HepG2 (cell line): ENCODE measurements around the gene TSNAXIP1. TPM values are rescaled to one million over a fixed set of nuclear protein-coding genes. Genes with fewer than 3 reads are reported as not detected.
A peak's percentile ranks its signal among the peaks of the same experiment; 100 is the strongest.

Source experiments
- BRF2 ChIP-seq: sonication (generic); formaldehyde crosslinking; IDR thresholded peaks from 2 replicates; pipeline ENCODE4 v1.8.1; 2022; ENCODE audit warnings: mild to moderate bottlenecking, missing genetic modification reagents
- CENPBD1 ChIP-seq: sonication (generic); formaldehyde crosslinking; IDR thresholded peaks from 2 replicates; pipeline ENCODE4 v1.8.0; 2022; ENCODE audit warnings: missing genetic modification reagents, low read depth, mild to moderate bottlenecking, borderline replicate concordance
- CSRNP1 ChIP-seq: sonication (generic); formaldehyde crosslinking; IDR thresholded peaks from 2 replicates; pipeline ENCODE4 v1.8.1; 2023; ENCODE audit warnings: mild to moderate bottlenecking, missing genetic modification reagents
- GRHL1 ChIP-seq: sonication (generic); formaldehyde crosslinking; conservative IDR thresholded peaks from 2 replicates; pipeline ENCODE4 v1.8.0; 2022; ENCODE audit warnings: missing genetic modification reagents
- HIC2 ChIP-seq: sonication (generic); formaldehyde crosslinking; IDR thresholded peaks from 2 replicates; pipeline ENCODE4 v1.9.0; 2022; ENCODE audit warnings: low read depth, missing genetic modification reagents
- HOMEZ ChIP-seq: IDR thresholded peaks from 2 replicates; pipeline ENCODE4 v1.6.1; 2016; ENCODE audit warnings: low read depth
- JDP2 ChIP-seq: sonication (generic); formaldehyde crosslinking; IDR thresholded peaks from 2 replicates; pipeline ENCODE4 v1.8.1; 2022; ENCODE audit warnings: missing genetic modification reagents, borderline replicate concordance
- MBNL3 ChIP-seq: fragments of 250-450 bp; sonication (Bioruptor Pico); conservative IDR thresholded peaks from 2 replicates; pipeline ENCODE4 v1.8.0; 2022; ENCODE audit warnings: mild to moderate bottlenecking, inconsistent platforms
- PBX2 ChIP-seq: IDR thresholded peaks from 2 replicates; pipeline ENCODE4 v1.6.1; 2016; ENCODE audit warnings: control low read depth
- SATB2 ChIP-seq: sonication (generic); formaldehyde crosslinking; IDR thresholded peaks from 2 replicates; pipeline ENCODE4 v1.5.0; 2020; ENCODE audit warnings: missing genetic modification reagents
- SIX1 ChIP-seq: sonication (generic); formaldehyde crosslinking; IDR thresholded peaks from 2 replicates; pipeline ENCODE4 v1.4.0; 2020; ENCODE audit warnings: missing genetic modification reagents, borderline replicate concordance
- SMC3 ChIP-seq: IDR thresholded peaks from 2 replicates; pipeline ENCODE4 v1.6.1; 2011; ENCODE audit warnings: low read length, improper control_type of control experiment
- TIGD3 ChIP-seq: sonication (generic); formaldehyde crosslinking; IDR thresholded peaks from 2 replicates; pipeline ENCODE4 v1.5.1; 2020; ENCODE audit warnings: mild to moderate bottlenecking, missing genetic modification reagents, borderline replicate concordance
- ZNF543 ChIP-seq: sonication (generic); formaldehyde crosslinking; IDR thresholded peaks from 2 replicates; pipeline ENCODE4 v1.4.0; 2020; ENCODE audit warnings: mild to moderate bottlenecking, missing genetic modification reagents
- ZNF75D ChIP-seq: sonication (generic); formaldehyde crosslinking; IDR thresholded peaks from 2 replicates; pipeline ENCODE4 v1.8.1; 2023; ENCODE audit warnings: missing genetic modification reagents, mild to moderate bottlenecking, borderline replicate concordance
- ZSCAN20 ChIP-seq: sonication (generic); formaldehyde crosslinking; IDR thresholded peaks from 2 replicates; pipeline ENCODE4 v1.4.0; 2020; ENCODE audit warnings: missing genetic modification reagents, mild to moderate bottlenecking, borderline replicate concordance
- polyA plus RNA-seq, 8 experiments: library from polyadenylated mRNA; depleted of rRNA in 3 of 8; stranded (reverse) in 7 of 8; unstranded in 1 of 8; fragments of >200 nt; fragmentation: Illumina TruSeq in 4 of 8; extraction: Trizol in 4 of 8; gene quantifications; 2 replicates each; pipeline versions ENCODE4 v1.2.1 to v1.2.3, GENCODE V29; 2011 to 2016; ENCODE audit warnings: low read depth in 4 of 8, missing spikeins in 1 of 8, mixed read lengths in 1 of 8; ENCODE audit not compliant: insufficient read depth in 1 of 8
- total RNA-seq, 5 experiments: library from RNA; depleted of rRNA; stranded (reverse); fragments of >200 nt; fragmentation: Illumina TruSeq; extraction: Trizol; gene quantifications; 2 replicates each; pipeline ENCODE4 v1.2.3, GENCODE V29; 2016; ENCODE audit warnings: low read depth in 1 of 5

TSNAXIP1 gene
- total and polyA plus RNA-seq, 2 of the 13 experiments (the other 11 are each of a cell fraction or from before 2014, with no cell fraction given), result 0.37 to 0.86 TPM

- TF ChIP-seq GRHL1 (CRISPR knock-in tag) (no peak), ZSCAN20 (CRISPR knock-in tag) (peak; percentile 68; the same call in 1 of the 2 replicates), PBX2 (CRISPR knock-in tag) (0 out of 2 replicates have a peak, but pooled peaks have one; percentile 7), HOMEZ (CRISPR knock-in tag) (peak; percentile 61; the same call in 1 of the 2 replicates), HIC2 (CRISPR knock-in tag) (no peak; the same call in 1 of the 2 replicates), ZNF75D (CRISPR knock-in tag) (no peak), SIX1 (CRISPR knock-in tag) (peak; percentile 66; the same call in 1 of the 2 replicates), ZNF543 (CRISPR knock-in tag) (peak; percentile 88), JDP2 (CRISPR knock-in tag) (peak; percentile 78; the same call in 1 of the 2 replicates), SMC3 (no peak), MBNL3 (CRISPR knock-in tag) (no peak), CSRNP1 (CRISPR knock-in tag) (peak; percentile 96), SATB2 (CRISPR knock-in tag) (0 out of 2 replicates have a peak, but pooled peaks have one; percentile 33), TIGD3 (no peak), BRF2 (CRISPR knock-in tag) (peak; percentile 67; the same call in 1 of the 2 replicates), CENPBD1 (CRISPR knock-in tag) (no peak)
Observed at GRCh38 chr16:67872631-67873434, 66.1 kb downstream of the TSNAXIP1 start, which contains the start of gene EDC4 (continued).
